Astrocyte (in vitro differentiated cells and primary cell): ENCODE data around the gene DPH2. TPM values are rescaled to one million over a fixed set of nuclear protein-coding genes. Genes with fewer than 3 reads are reported as not detected.

ENCODE experiments used
- DNase-seq: peaks from one replicate; pipeline ENCODE4 v3.0.0-alpha.2; 2010; ENCODE audit warnings: low read depth
- FAIRE-seq: peaks from 2 replicates; lab custom pipeline; 2011; peaks lifted over from hg19 to GRCh38; lab: Jason Lieb, UNC
- H2AFZ ChIP-seq: 2 replicates; pipeline ENCODE4 v1.6.0; 2012; ENCODE audit warnings: low read depth, low read length, inconsistent platforms
- H3K27ac ChIP-seq: 2 replicates; pipeline ENCODE4 v1.5.1; 2011; ENCODE audit warnings: low read depth, low read length, inconsistent platforms
- H3K27me3 ChIP-seq: 2 replicates; pipeline ENCODE4 v1.6.0; 2011; ENCODE audit warnings: low read length, inconsistent platforms; ENCODE audit not compliant: insufficient read depth
- H3K36me3 ChIP-seq: 2 replicates; pipeline ENCODE4 v1.5.1; 2011; ENCODE audit warnings: low read length, inconsistent platforms; ENCODE audit not compliant: insufficient read depth
- H3K4me1 ChIP-seq: 2 replicates; pipeline ENCODE4 v1.5.1; 2011; ENCODE audit warnings: low read length, inconsistent platforms; ENCODE audit not compliant: insufficient read depth
- H3K4me2 ChIP-seq: 2 replicates; pipeline ENCODE4 v1.6.0; 2012; ENCODE audit warnings: low read length, inconsistent platforms
- H3K4me3 ChIP-seq: 2 replicates; pipeline ENCODE4 v1.5.1; 2011; ENCODE audit warnings: low read depth, mild to moderate bottlenecking, low read length, inconsistent platforms; ENCODE audit not compliant: insufficient read depth
- H3K79me2 ChIP-seq: 2 replicates; pipeline ENCODE4 v1.6.0; 2012; ENCODE audit warnings: mild to moderate bottlenecking, low read length, inconsistent platforms; ENCODE audit not compliant: insufficient read depth
- H3K9ac ChIP-seq: 2 replicates; pipeline ENCODE4 v1.6.0; 2012; ENCODE audit warnings: mild to moderate bottlenecking, low read length, inconsistent platforms
- H3K9me3 ChIP-seq: 2 replicates; pipeline ENCODE4 v1.5.1; 2012; ENCODE audit warnings: low read depth, mild to moderate bottlenecking, low read length, inconsistent platforms; ENCODE audit not compliant: insufficient read depth
- H4K20me1 ChIP-seq: 2 replicates; pipeline ENCODE4 v1.6.0; 2012; ENCODE audit warnings: low read length, inconsistent platforms; ENCODE audit not compliant: insufficient read depth
- H3K27ac Mint-ChIP-seq: one replicate; pipeline ENCODE4 v1.8.0; 2021; ENCODE audit warnings: mild to moderate bottlenecking, mixed read lengths; ENCODE audit not compliant: unreplicated experiment
- H3K27me3 Mint-ChIP-seq: one replicate; pipeline ENCODE4 v1.8.0; 2021; ENCODE audit warnings: low read depth, mixed read lengths; ENCODE audit not compliant: unreplicated experiment
- H3K36me3 Mint-ChIP-seq: one replicate; pipeline ENCODE4 v1.8.0; 2021; ENCODE audit warnings: low read depth, mixed read lengths; ENCODE audit not compliant: unreplicated experiment
- H3K4me1 Mint-ChIP-seq: one replicate; pipeline ENCODE4 v1.8.0; 2021; ENCODE audit warnings: low read depth, mixed read lengths; ENCODE audit not compliant: unreplicated experiment
- H3K4me3 Mint-ChIP-seq: one replicate; pipeline ENCODE4 v1.8.0; 2021; ENCODE audit warnings: mild to moderate bottlenecking, moderate library complexity, mixed read lengths; ENCODE audit not compliant: unreplicated experiment
- H3K9me3 Mint-ChIP-seq: one replicate; pipeline ENCODE4 v1.8.0; 2021; ENCODE audit warnings: mild to moderate bottlenecking, mixed read lengths; ENCODE audit not compliant: unreplicated experiment
- EZH2 ChIP-seq: IDR thresholded peaks from 2 replicates; pipeline ENCODE4 v1.6.1; 2012; ENCODE audit warnings: mild to moderate bottlenecking, low read length, inconsistent platforms; ENCODE audit not compliant: insufficient read depth
- total RNA-seq: library from RNA; stranded (reverse); gene quantifications from 2 replicates; pipeline ENCODE4 v1.2.1, GENCODE V29; 2021
- TF ChIP-seq, protein P1 (sequence below): IDR thresholded peaks from 2 replicates; pipeline ENCODE4 v1.5.1; 2011; ENCODE audit warnings: low read depth, mild to moderate bottlenecking, inconsistent platforms, low read length, moderate library complexity; ENCODE audit not compliant: insufficient read depth

Gene DPH2
- total RNA-seq, 1 donor from 2014 or later = 31.6 TPM

GRCh38 chr1:43952731-43953346, 17.0 kb upstream of the DPH2 start:
- FAIRE-seq (no peak), DNase-seq (no peak)
- H3K27me3 ChIP-seq = no peaks in the 10 kb centered on the region
- no peak overlapping the region for H3K27ac Mint-ChIP-seq
- H3K27me3 Mint-ChIP-seq = no peaks in the 10 kb centered on the region
- H3K4me3 Mint-ChIP-seq = no peak overlapping the region
- peaks cover 39% of the 10 kb centered on the region for H3K79me2 ChIP-seq
- no peaks in the 10 kb centered on the region for H3K9me3 Mint-ChIP-seq
- H4K20me1 ChIP-seq = peaks cover 76% of the 10 kb centered on the region
- no peaks in the 10 kb centered on the region for H3K9me3 ChIP-seq
- peaks cover 15% of the 10 kb centered on the region for H3K36me3 Mint-ChIP-seq
- H3K4me2 ChIP-seq = no peak overlapping the region
- no peak overlapping the region for H3K4me3 ChIP-seq
- H3K4me1 ChIP-seq = peaks cover 5% of the 10 kb centered on the region
- no peak overlapping the region for H3K27ac ChIP-seq
- no peaks in the 10 kb centered on the region for H3K36me3 ChIP-seq
- H3K4me1 Mint-ChIP-seq = peaks cover 9% of the 10 kb centered on the region
- H2AFZ ChIP-seq = no peak overlapping the region
- H3K9ac ChIP-seq = no peak overlapping the region
- TF ChIP-seq, protein P1, sequence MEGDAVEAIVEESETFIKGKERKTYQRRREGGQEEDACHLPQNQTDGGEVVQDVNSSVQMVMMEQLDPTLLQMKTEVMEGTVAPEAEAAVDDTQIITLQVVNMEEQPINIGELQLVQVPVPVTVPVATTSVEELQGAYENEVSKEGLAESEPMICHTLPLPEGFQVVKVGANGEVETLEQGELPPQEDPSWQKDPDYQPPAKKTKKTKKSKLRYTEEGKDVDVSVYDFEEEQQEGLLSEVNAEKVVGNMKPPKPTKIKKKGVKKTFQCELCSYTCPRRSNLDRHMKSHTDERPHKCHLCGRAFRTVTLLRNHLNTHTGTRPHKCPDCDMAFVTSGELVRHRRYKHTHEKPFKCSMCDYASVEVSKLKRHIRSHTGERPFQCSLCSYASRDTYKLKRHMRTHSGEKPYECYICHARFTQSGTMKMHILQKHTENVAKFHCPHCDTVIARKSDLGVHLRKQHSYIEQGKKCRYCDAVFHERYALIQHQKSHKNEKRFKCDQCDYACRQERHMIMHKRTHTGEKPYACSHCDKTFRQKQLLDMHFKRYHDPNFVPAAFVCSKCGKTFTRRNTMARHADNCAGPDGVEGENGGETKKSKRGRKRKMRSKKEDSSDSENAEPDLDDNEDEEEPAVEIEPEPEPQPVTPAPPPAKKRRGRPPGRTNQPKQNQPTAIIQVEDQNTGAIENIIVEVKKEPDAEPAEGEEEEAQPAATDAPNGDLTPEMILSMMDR = no peak
- no peak for TF ChIP-seq EZH2

GRCh38 chr1:43953361-43953760, 16.4 kb upstream of the DPH2 start:
- H4K20me1 ChIP-seq = peaks cover 71% of the 10 kb centered on the region
- DNase-seq (no peak), FAIRE-seq (no peak)
- H3K4me1 ChIP-seq = peaks cover under 1% of the 10 kb centered on the region
- no peak overlapping the region for H3K4me3 ChIP-seq
- H2AFZ ChIP-seq = no peak overlapping the region
- Mint-ChIP-seq H3K27ac (no peak overlapping the region), H3K4me3 (no peak overlapping the region), H3K9me3 (peaks cover 1% of the 10 kb centered on the region), H3K4me1 (peaks cover 6% of the 10 kb centered on the region), H3K27me3 (no peaks in the 10 kb centered on the region), H3K36me3 (peaks cover 18% of the 10 kb centered on the region)
- no peak overlapping the region for H3K27ac ChIP-seq
- H3K27me3 ChIP-seq = no peaks in the 10 kb centered on the region
- H3K36me3 ChIP-seq = no peaks in the 10 kb centered on the region
- peaks cover 34% of the 10 kb centered on the region for H3K79me2 ChIP-seq
- H3K4me2 ChIP-seq = no peak overlapping the region
- H3K9me3 ChIP-seq = no peaks in the 10 kb centered on the region
- H3K9ac ChIP-seq = no peak overlapping the region
- TF ChIP-seq EZH2 = no peak
- TF ChIP-seq, protein P1 = no peak

- no peak for FAIRE-seq
- peaks cover 28% of the 10 kb centered on the region for H3K79me2 ChIP-seq
- no peak overlapping the region for H3K9ac ChIP-seq
- no peak for DNase-seq
- no peak overlapping the region for H3K27ac Mint-ChIP-seq
- no peak overlapping the region for H2AFZ ChIP-seq
- H3K4me3 Mint-ChIP-seq = no peak overlapping the region
- peaks cover 23% of the 10 kb centered on the region for H3K36me3 Mint-ChIP-seq
- no peak overlapping the region for H3K27ac ChIP-seq
- no peaks in the 10 kb centered on the region for H3K36me3 ChIP-seq
- no peaks in the 10 kb centered on the region for H3K4me1 ChIP-seq
- H3K27me3 Mint-ChIP-seq = no peaks in the 10 kb centered on the region
- no peaks in the 10 kb centered on the region for H3K27me3 ChIP-seq
- peaks cover 1% of the 10 kb centered on the region for H3K9me3 Mint-ChIP-seq
- peaks cover 64% of the 10 kb centered on the region for H4K20me1 ChIP-seq
- H3K4me3 ChIP-seq = no peak overlapping the region
- H3K9me3 ChIP-seq = no peaks in the 10 kb centered on the region
- peaks cover 6% of the 10 kb centered on the region for H3K4me1 Mint-ChIP-seq
- H3K4me2 ChIP-seq = no peak overlapping the region
- TF ChIP-seq, protein P1 = no peak
- no peak for TF ChIP-seq EZH2
These were observed 15.8 kb upstream of the DPH2 start for GRCh38 chr1:43954036-43954435.
